GM18870 (cell line): ENCODE data around the gene RORB.
"Not testable (repeated sequence)": the region's sequence is repeated elsewhere in the genome, so short reads cannot be mapped to it uniquely, and the experiment has no call there.

Source experiments
- ATAC-seq: cut with Tn5 transposase; IDR thresholded peaks from one replicate; pipeline ENCODE4 v1.9.1; 2021; ENCODE audit warnings: moderate library complexity; ENCODE audit not compliant: unreplicated experiment

The RORB gene

GRCh38 chr9:74512416-74512815 lies 15.3 kb downstream of the RORB start:
- ATAC-seq, result no peak

GRCh38 chr9:74513221-74513620 lies 16.1 kb downstream of the RORB start:
- no peak for ATAC-seq

- ATAC-seq, result no peak
Measured at GRCh38 chr9:74517188-74517587, 20.1 kb downstream of the RORB start.

- no peak for ATAC-seq
Measured at GRCh38 chr9:74519419-74519818, 22.3 kb downstream of the RORB start.

- no peak for ATAC-seq
Measured at GRCh38 chr9:74521009-74521408, 23.9 kb downstream of the RORB start.

- no peak for ATAC-seq
Measured at GRCh38 chr9:74524289-74524688, 27.2 kb downstream of the RORB start.

- no peak for ATAC-seq
Measured at GRCh38 chr9:74526215-74526614, 29.1 kb downstream of the RORB start.

- ATAC-seq, result no peak
Measured at GRCh38 chr9:74527718-74528117, 30.6 kb downstream of the RORB start.

GRCh38 chr9:74528207-74528606 lies 31.1 kb downstream of the RORB start:
- no peak for ATAC-seq

- ATAC-seq, result not testable (repeated sequence)
Measured at GRCh38 chr9:74530458-74530857, 33.3 kb downstream of the RORB start.

GRCh38 chr9:74533253-74533652 lies 36.1 kb downstream of the RORB start:
- ATAC-seq, result no peak

- ATAC-seq, result no peak
Measured at GRCh38 chr9:74534841-74535240, 37.7 kb downstream of the RORB start.

GRCh38 chr9:74543145-74543544 lies 46.0 kb downstream of the RORB start:
- ATAC-seq, result no peak

GRCh38 chr9:74551266-74551665 lies 54.1 kb downstream of the RORB start:
- no peak for ATAC-seq

GRCh38 chr9:74554751-74555419 lies 57.8 kb downstream of the RORB start:
- no peak for ATAC-seq

GRCh38 chr9:74555565-74555964 lies 58.4 kb downstream of the RORB start:
- no peak for ATAC-seq

GRCh38 chr9:74556685-74557084 lies 59.5 kb downstream of the RORB start:
- peak; percentile 96 for ATAC-seq

GRCh38 chr9:74557571-74557970 lies 60.4 kb downstream of the RORB start:
- no peak for ATAC-seq

GRCh38 chr9:74562611-74563010 lies 65.5 kb downstream of the RORB start:
- no peak for ATAC-seq

- ATAC-seq, result peak; percentile 79
Measured at GRCh38 chr9:74570879-74571512, 73.9 kb downstream of the RORB start.

- ATAC-seq, result no peak
Measured at GRCh38 chr9:74573640-74574191, 76.6 kb downstream of the RORB start.

GRCh38 chr9:74576176-74576575 lies 79.0 kb downstream of the RORB start:
- ATAC-seq, result no peak
